ENCODE measurements around the gene PCAT7. TPM values are rescaled to one million over a fixed set of nuclear protein-coding genes. Genes with fewer than 3 reads are reported as not detected.
"Not testable (repeated sequence)": the region's sequence is repeated elsewhere in the genome, so short reads cannot be mapped to it uniquely, and the experiment has no call there.

The PCAT7 gene
- total RNA-seq, 1 experiment from 2014 or later, result 6.5 TPM

GRCh38 chr9:94563548-94563947 lies 8.7 kb downstream of the PCAT7 start:
- no peak overlapping the region for H3K27ac Mint-ChIP-seq
- H3K9me3 Mint-ChIP-seq, result peaks cover 11% of the 10 kb centered on the region
- peaks cover 29% of the 10 kb centered on the region for H3K36me3 Mint-ChIP-seq
- ATAC-seq (no peak), DNase-seq (ENCODE audit: low spot score) (no peak)
- H3K4me1 Mint-ChIP-seq, result no peaks in the 10 kb centered on the region
- no peak for TF ChIP-seq NR2C2 (CRISPR knock-in tag; IDR thresholded peaks at IDR 0.05)
- TF ChIP-seq FOXP4 (CRISPR knock-in tag; IDR thresholded peaks at IDR 0.05), result no peak
- TF ChIP-seq ZNF396 (CRISPR knock-in tag; IDR thresholded peaks at IDR 0.05; ENCODE audit: borderline replicate concordance), result no peak
- no peak for TF ChIP-seq SMAD3 (CRISPR knock-in tag; IDR thresholded peaks at IDR 0.05; ENCODE audit: borderline replicate concordance)
- no peak for TF ChIP-seq ARID4B (CRISPR knock-in tag; IDR thresholded peaks at IDR 0.05; ENCODE audit: borderline replicate concordance)
- no peak for TF ChIP-seq ZSCAN18 (CRISPR knock-in tag; IDR thresholded peaks at IDR 0.05)
- TF ChIP-seq ATF1 (CRISPR knock-in tag; IDR thresholded peaks at IDR 0.05), result no peak
- no peak overlapping the region for H3K4me3 Mint-ChIP-seq
- ChIA-PET CTCF (no interaction called here), POLR2A (no interaction called here)
- H3K27me3 Mint-ChIP-seq (ENCODE audit: low read depth), result no peaks in the 10 kb centered on the region

DNA sequence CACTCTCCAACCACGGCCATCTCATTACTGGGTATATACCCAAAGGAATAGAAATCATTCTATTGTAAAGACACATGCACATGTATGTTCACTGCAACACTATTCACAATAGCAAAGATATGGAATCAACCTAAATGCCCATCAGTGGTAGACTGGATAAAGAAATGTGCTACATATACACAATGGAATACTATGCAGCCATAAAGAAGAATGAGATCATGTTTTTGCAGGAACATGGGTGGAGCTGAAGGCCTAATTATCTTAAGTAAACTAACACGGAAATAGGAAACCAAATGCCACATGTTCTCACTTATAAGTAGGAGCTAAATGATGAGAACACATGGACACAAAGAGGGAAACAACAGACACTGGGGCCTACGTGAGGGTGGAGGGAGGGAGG lies 9.4 kb downstream of the PCAT7 start:
- DNase-seq (ENCODE audit: low spot score); POLR2A ChIA-PET; H3K27me3 Mint-ChIP-seq (ENCODE audit: low read depth); H3K4me1 Mint-ChIP-seq; H3K4me3 Mint-ChIP-seq; H3K27ac Mint-ChIP-seq; ATAC-seq: not testable (repeated sequence)
- CTCF ChIA-PET, result interaction anchor here (0.6 kb wide), 1 partner anchor 32 kb away, joined by 3 read pairs; no protein-coding TSS in a partner anchor
- peaks cover 11% of the 10 kb centered on the region for H3K9me3 Mint-ChIP-seq
- H3K36me3 Mint-ChIP-seq, result peaks cover 29% of the 10 kb centered on the region

DNA sequence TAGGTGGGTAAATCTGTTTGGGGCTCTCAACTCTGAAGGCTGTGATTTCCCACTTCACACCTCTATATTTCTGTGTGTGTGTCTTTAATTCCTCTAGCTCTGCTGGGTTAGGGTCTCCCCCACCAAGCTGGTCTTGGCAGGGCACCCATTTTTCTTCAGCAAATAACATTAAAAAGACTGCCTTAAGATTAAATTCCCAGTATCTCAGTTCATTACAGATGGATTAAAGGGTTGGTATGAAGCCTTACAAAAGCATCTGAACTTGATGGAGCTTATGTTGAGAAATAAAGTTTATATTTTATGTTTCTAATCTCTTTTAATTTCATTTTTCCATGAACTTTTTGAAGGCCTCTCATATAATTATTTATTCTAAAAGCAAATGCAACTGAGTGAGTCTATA lies 11.7 kb downstream of the PCAT7 start:
- Mint-ChIP-seq H3K36me3 (peaks cover 29% of the 10 kb centered on the region), H3K27ac (no peak overlapping the region), H3K4me1 (peaks cover 14% of the 10 kb centered on the region), H3K9me3 (peaks cover 11% of the 10 kb centered on the region), H3K27me3 (ENCODE audit: low read depth) (no peaks in the 10 kb centered on the region), H3K4me3 (no peak overlapping the region)
- DNase-seq (ENCODE audit: low spot score) (no peak), ATAC-seq (no peak)
- ChIA-PET POLR2A (no interaction called here), CTCF (no interaction called here)
- no peak for TF ChIP-seq ZNF219 (CRISPR knock-in tag; IDR thresholded peaks at IDR 0.05; ENCODE audit: borderline replicate concordance)
- TF ChIP-seq NFYB (CRISPR knock-in tag; conservative IDR thresholded peaks at IDR 0.05; ENCODE audit: low read depth), result no peak

DNA sequence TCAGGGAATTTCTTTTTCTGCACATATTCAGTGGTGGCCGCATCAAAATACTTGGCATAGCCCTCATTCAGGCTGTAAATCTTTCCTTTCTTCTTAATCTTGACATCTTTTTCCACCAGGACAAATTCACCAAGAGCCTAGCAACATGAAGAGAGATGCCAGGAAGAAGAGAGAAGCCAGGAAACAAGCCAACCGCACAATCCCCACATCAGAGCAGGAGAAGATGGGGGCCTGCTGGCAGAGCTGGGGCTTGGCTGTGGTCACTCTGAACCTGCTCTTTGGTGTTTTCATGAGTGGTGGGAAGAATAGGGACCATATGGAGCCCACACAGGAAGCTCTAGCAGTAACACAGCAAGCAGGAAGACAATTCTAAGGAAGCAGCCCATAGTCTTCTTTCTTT lies 12.4 kb downstream of the PCAT7 start:
- Mint-ChIP-seq H3K27me3 (ENCODE audit: low read depth) (peaks cover 4% of the 10 kb centered on the region), H3K9me3 (peaks cover 11% of the 10 kb centered on the region), H3K27ac (no peak overlapping the region), H3K36me3 (peaks cover 28% of the 10 kb centered on the region), H3K4me1 (peaks cover 14% of the 10 kb centered on the region), H3K4me3 (no peak overlapping the region)
- POLR2A ChIA-PET, result interaction anchor here (0.5 kb wide), 1 partner anchor 54 kb away, joined by 4 read pairs; no protein-coding TSS in a partner anchor
- no peak for ATAC-seq
- CTCF ChIA-PET, result no interaction called here
- DNase-seq (ENCODE audit: low spot score), result no peak
- TF ChIP-seq MXD4 (CRISPR knock-in tag; IDR thresholded peaks at IDR 0.05; ENCODE audit: borderline replicate concordance), result no peak
- no peak for TF ChIP-seq ZNF121 (CRISPR knock-in tag; IDR thresholded peaks at IDR 0.05)
- TF ChIP-seq GRHL2 (CRISPR knock-in tag; IDR thresholded peaks at IDR 0.05; ENCODE audit: insufficient replicate concordance, severe bottlenecking), result no peak
- TF ChIP-seq AFF4 (CRISPR knock-in tag; IDR thresholded peaks at IDR 0.05; ENCODE audit: borderline replicate concordance), result no peak
- TF ChIP-seq IRF1 (CRISPR knock-in tag; IDR thresholded peaks at IDR 0.05), result no peak
- TF ChIP-seq, protein P1, sequence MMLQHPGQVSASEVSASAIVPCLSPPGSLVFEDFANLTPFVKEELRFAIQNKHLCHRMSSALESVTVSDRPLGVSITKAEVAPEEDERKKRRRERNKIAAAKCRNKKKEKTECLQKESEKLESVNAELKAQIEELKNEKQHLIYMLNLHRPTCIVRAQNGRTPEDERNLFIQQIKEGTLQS (CRISPR knock-in tag; conservative IDR thresholded peaks at IDR 0.05), result no peak
- TF ChIP-seq EMX1 (CRISPR knock-in tag; IDR thresholded peaks at IDR 0.05), result no peak
- TF ChIP-seq ESRRA (CRISPR knock-in tag; IDR thresholded peaks at IDR 0.05; ENCODE audit: borderline replicate concordance), result no peak

All from WTC11 (cell line).